ENCODE measurements around the gene MMRN1. TPM values are rescaled to one million over a fixed set of nuclear protein-coding genes. Genes with fewer than 3 reads are reported as not detected.
"Not testable (repeated sequence)": the region's sequence is repeated elsewhere in the genome, so short reads cannot be mapped to it uniquely, and the experiment has no call there.

Gene MMRN1
- total RNA-seq, 2 donors from 2014 or later: 6.9 to 35.8 TPM

GRCh38 chr4:89901808-89902431, 7.3 kb downstream of the MMRN1 start:
- H3K4me1 ChIP-seq, H3K27me3 ChIP-seq, H3K4me3 ChIP-seq, H3K36me3 ChIP-seq, H3K27ac ChIP-seq, H3K9me3 ChIP-seq: not testable (repeated sequence)
- TF ChIP-seq CTCF (IDR thresholded peaks at IDR 0.05): peak; percentile 54 to 73
- peak; percentile 60 for DNase-seq (ENCODE audit: low spot score)

GRCh38 chr4:89904524-89904923, 9.9 kb downstream of the MMRN1 start:
- Histone ChIP-seq H3K4me1 (no peaks in the 10 kb centered on the region), H3K36me3 (no peaks in the 10 kb centered on the region), H3K27ac (no peak overlapping the region), H3K9me3 (no peaks in the 10 kb centered on the region), H3K27me3 (no peaks in the 10 kb centered on the region), H3K4me3 (no peak overlapping the region)
- no peak for DNase-seq (ENCODE audit: low spot score)
- no peak for TF ChIP-seq CTCF (IDR thresholded peaks at IDR 0.05)

GRCh38 chr4:89906316-89906715, 11.7 kb downstream of the MMRN1 start:
- no peak for DNase-seq (ENCODE audit: low spot score)

GRCh38 chr4:89906777-89907521, 12.3 kb downstream of the MMRN1 start:
- no peak for DNase-seq (ENCODE audit: low spot score)
- no peaks in the 10 kb centered on the region for H3K27me3 ChIP-seq
- no peaks in the 10 kb centered on the region for H3K4me1 ChIP-seq
- no peaks in the 10 kb centered on the region for H3K36me3 ChIP-seq
- no peak overlapping the region for H3K27ac ChIP-seq
- TF ChIP-seq CTCF (IDR thresholded peaks at IDR 0.05): no peak
- no peak overlapping the region for H3K4me3 ChIP-seq
- H3K9me3 ChIP-seq: no peaks in the 10 kb centered on the region

More at GRCh38 chr4:89906316-89906715, 11.7 kb downstream of the MMRN1 start:
- no peaks in the 10 kb centered on the region for H3K4me1 ChIP-seq
- no peaks in the 10 kb centered on the region for H3K36me3 ChIP-seq
- no peak overlapping the region for H3K4me3 ChIP-seq
- no peaks in the 10 kb centered on the region for H3K27me3 ChIP-seq
- TF ChIP-seq CTCF (IDR thresholded peaks at IDR 0.05): no peak
- H3K9me3 ChIP-seq: no peaks in the 10 kb centered on the region
- no peak overlapping the region for H3K27ac ChIP-seq

- Histone ChIP-seq H3K27ac (no peak overlapping the region), H3K4me1 (no peaks in the 10 kb centered on the region), H3K36me3 (no peaks in the 10 kb centered on the region), H3K27me3 (no peaks in the 10 kb centered on the region), H3K4me3 (no peak overlapping the region), H3K9me3 (no peaks in the 10 kb centered on the region)
- DNase-seq (ENCODE audit: low spot score): no peak
- no peak for TF ChIP-seq CTCF (IDR thresholded peaks at IDR 0.05)
Observed at GRCh38 chr4:89909889-89910288, 15.2 kb downstream of the MMRN1 start.

All from right atrium auricular region (tissue), 2 donors.